ENCODE results near the gene MSANTD1.

DNA sequence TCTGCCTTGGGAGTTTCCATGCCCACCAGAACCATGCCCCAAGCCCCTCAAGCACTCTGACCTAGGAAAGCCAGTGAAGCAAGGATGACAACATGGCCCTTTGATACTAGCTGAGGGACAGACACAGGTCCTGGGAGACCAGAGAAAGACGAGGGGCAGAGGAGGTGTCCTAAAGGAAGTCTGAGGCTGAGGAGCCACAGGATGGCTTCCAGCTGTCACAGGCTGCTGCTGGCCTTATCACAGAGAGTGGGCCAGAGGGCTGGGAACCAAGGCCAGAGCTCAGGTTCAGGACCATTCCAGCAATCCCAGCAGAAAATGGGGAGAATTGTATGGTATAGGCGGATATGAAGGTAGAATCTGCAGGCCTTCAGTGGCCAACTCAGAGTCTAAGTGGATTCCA is 31.7 kb upstream of the MSANTD1 start:
- TF ChIP-seq, protein P1, sequence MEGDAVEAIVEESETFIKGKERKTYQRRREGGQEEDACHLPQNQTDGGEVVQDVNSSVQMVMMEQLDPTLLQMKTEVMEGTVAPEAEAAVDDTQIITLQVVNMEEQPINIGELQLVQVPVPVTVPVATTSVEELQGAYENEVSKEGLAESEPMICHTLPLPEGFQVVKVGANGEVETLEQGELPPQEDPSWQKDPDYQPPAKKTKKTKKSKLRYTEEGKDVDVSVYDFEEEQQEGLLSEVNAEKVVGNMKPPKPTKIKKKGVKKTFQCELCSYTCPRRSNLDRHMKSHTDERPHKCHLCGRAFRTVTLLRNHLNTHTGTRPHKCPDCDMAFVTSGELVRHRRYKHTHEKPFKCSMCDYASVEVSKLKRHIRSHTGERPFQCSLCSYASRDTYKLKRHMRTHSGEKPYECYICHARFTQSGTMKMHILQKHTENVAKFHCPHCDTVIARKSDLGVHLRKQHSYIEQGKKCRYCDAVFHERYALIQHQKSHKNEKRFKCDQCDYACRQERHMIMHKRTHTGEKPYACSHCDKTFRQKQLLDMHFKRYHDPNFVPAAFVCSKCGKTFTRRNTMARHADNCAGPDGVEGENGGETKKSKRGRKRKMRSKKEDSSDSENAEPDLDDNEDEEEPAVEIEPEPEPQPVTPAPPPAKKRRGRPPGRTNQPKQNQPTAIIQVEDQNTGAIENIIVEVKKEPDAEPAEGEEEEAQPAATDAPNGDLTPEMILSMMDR (IDR thresholded peaks at IDR 0.05): no peak
- no peak for TF ChIP-seq POLR2A (IDR thresholded peaks at IDR 0.05)
